Loucy (cell line): Measurements from ENCODE around the gene WARS2.

Experiments used
- EZH2phosphoT487 ChIP-seq: fragments of 200-600 bp; IDR thresholded peaks from 2 replicates; pipeline ENCODE4 v1.6.1; 2018; ENCODE audit warnings: antibody characterized with exemption, mild to moderate bottlenecking, moderate library complexity, borderline replicate concordance
- TF ChIP-seq, protein P1 (sequence below): fragments of 200-600 bp; sonication (generic); conservative IDR thresholded peaks from 2 replicates; pipeline ENCODE4 v1.5.1; 2014; ENCODE audit warnings: mild to moderate bottlenecking, antibody characterized with exemption, low read length

DNA sequence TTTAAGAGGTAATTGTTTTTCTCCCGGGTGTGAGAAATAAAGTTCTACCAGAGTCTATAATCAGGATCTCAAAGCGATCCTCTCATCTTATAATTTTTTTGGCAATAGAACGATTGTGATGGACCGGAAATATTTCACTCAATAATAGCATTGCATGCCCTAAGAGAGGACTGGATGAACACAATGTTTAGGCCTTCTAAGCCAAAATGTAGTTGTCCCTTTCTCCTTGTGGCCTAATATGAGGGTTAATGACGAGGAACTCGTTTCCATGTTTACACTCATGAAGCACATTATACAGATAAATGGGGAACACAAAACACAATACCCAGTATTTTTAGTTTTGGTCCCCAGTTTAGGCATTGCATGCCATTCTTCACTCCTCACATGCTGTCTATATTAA, 158.2 kb downstream of the WARS2 start:
- TF ChIP-seq, protein P1, sequence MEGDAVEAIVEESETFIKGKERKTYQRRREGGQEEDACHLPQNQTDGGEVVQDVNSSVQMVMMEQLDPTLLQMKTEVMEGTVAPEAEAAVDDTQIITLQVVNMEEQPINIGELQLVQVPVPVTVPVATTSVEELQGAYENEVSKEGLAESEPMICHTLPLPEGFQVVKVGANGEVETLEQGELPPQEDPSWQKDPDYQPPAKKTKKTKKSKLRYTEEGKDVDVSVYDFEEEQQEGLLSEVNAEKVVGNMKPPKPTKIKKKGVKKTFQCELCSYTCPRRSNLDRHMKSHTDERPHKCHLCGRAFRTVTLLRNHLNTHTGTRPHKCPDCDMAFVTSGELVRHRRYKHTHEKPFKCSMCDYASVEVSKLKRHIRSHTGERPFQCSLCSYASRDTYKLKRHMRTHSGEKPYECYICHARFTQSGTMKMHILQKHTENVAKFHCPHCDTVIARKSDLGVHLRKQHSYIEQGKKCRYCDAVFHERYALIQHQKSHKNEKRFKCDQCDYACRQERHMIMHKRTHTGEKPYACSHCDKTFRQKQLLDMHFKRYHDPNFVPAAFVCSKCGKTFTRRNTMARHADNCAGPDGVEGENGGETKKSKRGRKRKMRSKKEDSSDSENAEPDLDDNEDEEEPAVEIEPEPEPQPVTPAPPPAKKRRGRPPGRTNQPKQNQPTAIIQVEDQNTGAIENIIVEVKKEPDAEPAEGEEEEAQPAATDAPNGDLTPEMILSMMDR: no peak
- no peak for TF ChIP-seq EZH2phosphoT487
